SK-N-SH treated with all-trans-retinoic acid at 6 μM for 48 hours (cell line): Measurements from ENCODE around the gene CENPO.

Experiments used
- BACH2 ChIP-seq: fragments of 250-450 bp; sonication (Bioruptor Pico); IDR thresholded peaks from 2 replicates; pipeline ENCODE4 v1.9.0; 2021; ENCODE audit warnings: mild to moderate bottlenecking, borderline replicate concordance
- ESRRG ChIP-seq: fragments of 250-450 bp; sonication (Bioruptor Pico); IDR thresholded peaks from 2 replicates; pipeline ENCODE4 v1.6.1; 2021; ENCODE audit warnings: mild to moderate bottlenecking
- TOX ChIP-seq: fragments of 250-450 bp; sonication (Bioruptor Pico); IDR thresholded peaks from 2 replicates; pipeline ENCODE4 v1.8.0; 2021; ENCODE audit warnings: mild to moderate bottlenecking, moderate library complexity, borderline replicate concordance
- ZFP3 ChIP-seq: fragments of 250-450 bp; sonication (Bioruptor Pico); IDR thresholded peaks from 2 replicates; pipeline ENCODE4 v1.5.0; 2020; ENCODE audit warnings: mild to moderate bottlenecking, moderate library complexity
- TF ChIP-seq, protein P1 (sequence below): fragments of 250-450 bp; sonication (Bioruptor Pico); IDR thresholded peaks from 2 replicates; pipeline ENCODE4 v1.8.0; 2020; ENCODE audit warnings: mild to moderate bottlenecking, moderate library complexity, borderline replicate concordance
- TF ChIP-seq, protein P2 (sequence below): fragments of 250-450 bp; sonication (Bioruptor Pico); IDR thresholded peaks from 2 replicates; pipeline ENCODE4 v1.8.0; 2021; ENCODE audit warnings: low read depth, mild to moderate bottlenecking, moderate library complexity, borderline replicate concordance

- no peak for TF ChIP-seq TOX (CRISPR knock-in tag)
- no peak for TF ChIP-seq ZFP3 (CRISPR knock-in tag)
- TF ChIP-seq, protein P1, sequence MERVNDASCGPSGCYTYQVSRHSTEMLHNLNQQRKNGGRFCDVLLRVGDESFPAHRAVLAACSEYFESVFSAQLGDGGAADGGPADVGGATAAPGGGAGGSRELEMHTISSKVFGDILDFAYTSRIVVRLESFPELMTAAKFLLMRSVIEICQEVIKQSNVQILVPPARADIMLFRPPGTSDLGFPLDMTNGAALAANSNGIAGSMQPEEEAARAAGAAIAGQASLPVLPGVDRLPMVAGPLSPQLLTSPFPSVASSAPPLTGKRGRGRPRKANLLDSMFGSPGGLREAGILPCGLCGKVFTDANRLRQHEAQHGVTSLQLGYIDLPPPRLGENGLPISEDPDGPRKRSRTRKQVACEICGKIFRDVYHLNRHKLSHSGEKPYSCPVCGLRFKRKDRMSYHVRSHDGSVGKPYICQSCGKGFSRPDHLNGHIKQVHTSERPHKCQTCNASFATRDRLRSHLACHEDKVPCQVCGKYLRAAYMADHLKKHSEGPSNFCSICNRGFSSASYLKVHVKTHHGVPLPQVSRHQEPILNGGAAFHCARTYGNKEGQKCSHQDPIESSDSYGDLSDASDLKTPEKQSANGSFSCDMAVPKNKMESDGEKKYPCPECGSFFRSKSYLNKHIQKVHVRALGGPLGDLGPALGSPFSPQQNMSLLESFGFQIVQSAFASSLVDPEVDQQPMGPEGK (CRISPR knock-in tag): no peak
- no peak for TF ChIP-seq BACH2 (CRISPR knock-in tag)
- no peak for TF ChIP-seq ESRRG
- TF ChIP-seq, protein P2, sequence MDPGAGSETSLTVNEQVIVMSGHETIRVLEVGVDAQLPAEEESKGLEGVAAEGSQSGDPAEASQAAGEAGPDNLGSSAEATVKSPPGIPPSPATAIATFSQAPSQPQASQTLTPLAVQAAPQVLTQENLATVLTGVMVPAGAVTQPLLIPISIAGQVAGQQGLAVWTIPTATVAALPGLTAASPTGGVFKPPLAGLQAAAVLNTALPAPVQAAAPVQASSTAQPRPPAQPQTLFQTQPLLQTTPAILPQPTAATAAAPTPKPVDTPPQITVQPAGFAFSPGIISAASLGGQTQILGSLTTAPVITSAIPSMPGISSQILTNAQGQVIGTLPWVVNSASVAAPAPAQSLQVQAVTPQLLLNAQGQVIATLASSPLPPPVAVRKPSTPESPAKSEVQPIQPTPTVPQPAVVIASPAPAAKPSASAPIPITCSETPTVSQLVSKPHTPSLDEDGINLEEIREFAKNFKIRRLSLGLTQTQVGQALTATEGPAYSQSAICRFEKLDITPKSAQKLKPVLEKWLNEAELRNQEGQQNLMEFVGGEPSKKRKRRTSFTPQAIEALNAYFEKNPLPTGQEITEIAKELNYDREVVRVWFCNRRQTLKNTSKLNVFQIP (CRISPR knock-in tag): no peak
These were observed 43.5 kb downstream of the CENPO start for GRCh38 chr2:24836706-24837105.
